ENCODE data around the gene GRIPAP1.

Gene GRIPAP1

GRCh38 chrX:48948589-48948988, 53.5 kb downstream of the GRIPAP1 start:
- TF ChIP-seq CTCF (conservative IDR thresholded peaks at IDR 0.05; ENCODE audit: control insufficient read depth, insufficient read depth, low read depth, low read length): no peak
- H3K4me3 ChIP-seq (ENCODE audit: control insufficient read depth, low read depth, low read length): no peak overlapping the region
- no peak for DNase-seq (ENCODE audit: low read depth)

GRCh38 chrX:48945517-48946348, 56.3 kb downstream of the GRIPAP1 start:
- DNase-seq (ENCODE audit: low read depth): peak; percentile 51
- peak; percentile 79 for TF ChIP-seq CTCF (conservative IDR thresholded peaks at IDR 0.05; ENCODE audit: control insufficient read depth, insufficient read depth, low read depth, low read length)
- no peak overlapping the region for H3K4me3 ChIP-seq (ENCODE audit: control insufficient read depth, low read depth, low read length)

DNA sequence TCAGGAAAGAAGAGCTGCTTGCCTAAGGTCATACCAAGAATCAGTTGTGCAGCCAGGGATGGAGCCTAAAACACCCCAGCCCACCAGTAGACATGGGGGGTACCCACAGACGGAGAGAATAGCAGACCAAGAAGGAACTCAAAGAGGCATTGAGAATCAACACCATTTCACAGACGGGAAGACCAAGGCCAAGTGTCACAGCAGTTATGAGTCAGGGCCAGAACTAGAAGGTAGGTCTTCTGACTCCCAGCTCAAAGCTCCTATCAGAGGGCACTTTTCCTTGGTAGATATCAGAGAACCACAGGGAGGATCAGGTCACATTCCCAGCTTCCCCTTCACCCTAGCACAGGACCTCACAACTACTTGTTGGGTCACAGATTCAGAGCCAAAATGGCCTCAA, 59.2 kb downstream of the GRIPAP1 start:
- TF ChIP-seq CTCF (conservative IDR thresholded peaks at IDR 0.05; ENCODE audit: control insufficient read depth, insufficient read depth, low read depth, low read length): no peak
- H3K4me3 ChIP-seq (ENCODE audit: control insufficient read depth, low read depth, low read length): no peak overlapping the region
- no peak for DNase-seq (ENCODE audit: low read depth)

DNA sequence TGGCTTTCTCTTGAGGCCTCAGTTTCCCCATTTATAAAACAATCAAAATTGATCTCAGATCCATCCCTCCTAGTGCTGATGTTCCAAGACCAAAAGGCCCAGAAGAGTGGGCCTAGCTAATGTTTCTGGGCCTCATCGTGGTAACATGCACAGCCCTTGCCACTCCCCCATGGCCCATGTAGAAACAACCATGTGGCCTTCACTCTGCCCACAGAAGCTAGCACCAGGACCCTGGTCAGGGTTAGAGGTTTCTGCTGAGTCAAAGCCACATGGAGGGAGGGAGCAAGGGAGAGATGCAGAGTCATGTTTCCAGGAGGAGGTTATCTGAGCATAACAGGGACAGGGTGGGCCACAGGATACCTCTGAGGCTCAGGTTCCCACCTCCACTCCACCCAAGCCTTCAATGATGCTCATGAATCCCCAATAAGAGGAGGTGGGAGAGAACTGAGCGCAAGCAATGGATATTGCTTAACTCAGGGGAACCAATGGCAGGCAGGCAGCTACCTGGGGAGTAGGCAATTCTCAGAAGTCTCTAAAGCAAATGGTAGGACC, 61.6 kb downstream of the GRIPAP1 start:
- no peak for DNase-seq (ENCODE audit: low read depth)
- TF ChIP-seq CTCF (conservative IDR thresholded peaks at IDR 0.05; ENCODE audit: control insufficient read depth, insufficient read depth, low read depth, low read length): no peak
- no peak overlapping the region for H3K4me3 ChIP-seq (ENCODE audit: control insufficient read depth, low read depth, low read length)

GRCh38 chrX:48939524-48940228, 62.4 kb downstream of the GRIPAP1 start:
- TF ChIP-seq CTCF (conservative IDR thresholded peaks at IDR 0.05; ENCODE audit: control insufficient read depth, insufficient read depth, low read depth, low read length): no peak
- H3K4me3 ChIP-seq (ENCODE audit: control insufficient read depth, low read depth, low read length): no peak overlapping the region
- no peak for DNase-seq (ENCODE audit: low read depth)

DNA sequence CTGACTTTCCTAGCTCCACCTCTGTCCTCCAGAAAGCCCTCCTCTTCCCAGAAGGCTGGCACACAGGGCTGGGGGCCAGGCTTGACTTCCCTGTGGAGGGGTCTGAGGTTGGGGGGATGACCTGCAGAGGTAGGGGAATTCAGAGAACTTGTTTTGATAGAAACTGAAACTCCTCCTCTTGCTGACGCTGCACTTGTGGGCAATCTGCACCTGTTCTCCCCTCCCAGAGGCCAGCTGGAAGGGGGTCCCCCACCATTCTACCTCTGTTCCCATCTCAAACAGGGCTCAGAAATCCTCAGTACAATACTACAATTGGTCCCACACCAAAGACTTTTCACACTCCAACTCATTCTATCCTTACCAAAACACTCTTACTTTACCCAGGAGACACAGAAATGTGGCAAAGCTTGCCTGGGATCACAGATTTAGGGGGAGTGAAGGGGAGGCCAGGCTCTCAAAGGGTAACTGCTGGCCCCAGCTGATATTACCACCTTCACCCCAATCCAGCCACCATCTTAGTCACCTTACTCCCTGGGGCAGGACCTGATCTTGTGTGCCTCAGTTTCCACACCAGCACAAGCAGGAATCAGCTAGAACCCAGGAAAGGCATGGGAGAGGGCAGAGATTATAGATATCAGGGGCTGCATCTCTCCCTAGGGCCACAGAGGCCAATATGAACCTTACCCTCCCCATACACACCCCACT, 63.2 kb downstream of the GRIPAP1 start:
- DNase-seq (ENCODE audit: low read depth): no peak
- no peak overlapping the region for H3K4me3 ChIP-seq (ENCODE audit: control insufficient read depth, low read depth, low read length)
- no peak for TF ChIP-seq CTCF (conservative IDR thresholded peaks at IDR 0.05; ENCODE audit: control insufficient read depth, insufficient read depth, low read depth, low read length)
